Measurements from ENCODE around the gene NBPF4.
"Not testable (repeated sequence)": the region's sequence is repeated elsewhere in the genome, so short reads cannot be mapped to it uniquely, and the experiment has no call there.

NBPF4 gene, protein sequence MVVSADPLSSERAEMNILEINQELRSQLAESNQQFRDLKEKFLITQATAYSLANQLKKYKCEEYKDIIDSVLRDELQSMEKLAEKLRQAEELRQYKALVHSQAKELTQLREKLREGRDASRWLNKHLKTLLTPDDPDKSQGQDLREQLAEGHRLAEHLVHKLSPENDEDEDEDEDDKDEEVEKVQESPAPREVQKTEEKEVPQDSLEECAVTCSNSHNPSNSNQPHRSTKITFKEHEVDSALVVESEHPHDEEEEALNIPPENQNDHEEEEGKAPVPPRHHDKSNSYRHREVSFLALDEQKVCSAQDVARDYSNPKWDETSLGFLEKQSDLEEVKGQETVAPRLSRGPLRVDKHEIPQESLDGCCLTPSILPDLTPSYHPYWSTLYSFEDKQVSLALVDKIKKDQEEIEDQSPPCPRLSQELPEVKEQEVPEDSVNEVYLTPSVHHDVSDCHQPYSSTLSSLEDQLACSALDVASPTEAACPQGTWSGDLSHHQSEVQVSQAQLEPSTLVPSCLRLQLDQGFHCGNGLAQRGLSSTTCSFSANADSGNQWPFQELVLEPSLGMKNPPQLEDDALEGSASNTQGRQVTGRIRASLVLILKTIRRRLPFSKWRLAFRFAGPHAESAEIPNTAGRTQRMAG

DNA sequence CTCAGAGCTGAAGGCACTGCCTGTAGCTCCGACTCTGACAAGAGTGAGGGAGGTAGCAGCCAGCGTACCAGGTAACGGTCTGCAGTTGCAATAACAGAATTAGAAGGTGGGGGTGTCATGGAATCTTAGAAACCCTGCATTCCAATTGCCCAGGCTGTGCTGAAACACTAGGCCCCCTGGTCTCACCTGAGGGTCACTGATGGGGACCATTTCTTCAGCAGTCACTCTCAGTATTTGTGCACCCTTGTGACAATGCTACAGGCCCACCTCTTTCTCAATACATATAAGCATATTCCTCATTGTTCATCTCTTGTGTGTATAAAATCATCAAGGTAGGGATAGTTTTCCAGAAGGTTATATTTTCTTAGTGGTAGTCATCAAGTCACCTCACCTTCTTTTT is at the start of gene NBPF4:
TSS of gene NBPF4 (minus strand) at position 101 of the 400 bp plus-strand sequence. CDS start 315 bp downstream, outside the sequence.
- DNase-seq = not testable (repeated sequence)

DNA sequence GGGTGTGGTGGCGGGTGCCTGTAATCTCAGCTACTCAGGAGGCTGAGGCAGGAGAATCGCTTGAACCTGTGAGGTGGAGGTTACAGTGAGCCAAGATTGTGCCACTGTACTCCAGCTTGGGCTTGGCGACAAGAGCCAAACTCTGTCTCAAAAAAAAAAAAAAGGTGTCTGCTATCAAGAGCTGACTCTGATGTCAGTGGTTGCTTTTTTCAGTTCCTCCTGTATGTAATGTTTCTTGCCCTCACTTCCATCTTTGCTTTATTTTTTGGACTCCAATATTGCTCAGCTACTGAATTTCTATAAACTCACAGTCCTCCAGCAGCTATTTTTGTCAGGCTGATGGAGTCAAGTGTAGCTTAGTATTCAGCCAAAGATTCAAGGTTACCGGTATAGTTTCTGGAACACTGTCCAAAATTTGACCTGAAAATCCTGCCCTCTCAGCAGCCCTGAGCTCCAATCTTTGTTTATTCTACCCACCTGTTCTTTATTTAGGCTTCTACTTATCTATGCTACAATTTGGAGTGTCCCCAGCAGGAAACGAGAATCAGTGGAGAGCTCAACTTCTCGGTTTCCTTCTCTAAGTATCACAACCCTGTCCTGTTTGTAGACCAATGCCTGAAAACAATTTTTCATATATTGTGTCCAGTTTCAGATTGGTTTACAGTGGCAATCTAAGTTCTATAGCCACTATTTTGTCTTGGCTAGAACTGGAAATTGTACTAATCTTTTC is 38.8 kb upstream of the NBPF4 start:
- not testable (repeated sequence) for DNase-seq

DNA sequence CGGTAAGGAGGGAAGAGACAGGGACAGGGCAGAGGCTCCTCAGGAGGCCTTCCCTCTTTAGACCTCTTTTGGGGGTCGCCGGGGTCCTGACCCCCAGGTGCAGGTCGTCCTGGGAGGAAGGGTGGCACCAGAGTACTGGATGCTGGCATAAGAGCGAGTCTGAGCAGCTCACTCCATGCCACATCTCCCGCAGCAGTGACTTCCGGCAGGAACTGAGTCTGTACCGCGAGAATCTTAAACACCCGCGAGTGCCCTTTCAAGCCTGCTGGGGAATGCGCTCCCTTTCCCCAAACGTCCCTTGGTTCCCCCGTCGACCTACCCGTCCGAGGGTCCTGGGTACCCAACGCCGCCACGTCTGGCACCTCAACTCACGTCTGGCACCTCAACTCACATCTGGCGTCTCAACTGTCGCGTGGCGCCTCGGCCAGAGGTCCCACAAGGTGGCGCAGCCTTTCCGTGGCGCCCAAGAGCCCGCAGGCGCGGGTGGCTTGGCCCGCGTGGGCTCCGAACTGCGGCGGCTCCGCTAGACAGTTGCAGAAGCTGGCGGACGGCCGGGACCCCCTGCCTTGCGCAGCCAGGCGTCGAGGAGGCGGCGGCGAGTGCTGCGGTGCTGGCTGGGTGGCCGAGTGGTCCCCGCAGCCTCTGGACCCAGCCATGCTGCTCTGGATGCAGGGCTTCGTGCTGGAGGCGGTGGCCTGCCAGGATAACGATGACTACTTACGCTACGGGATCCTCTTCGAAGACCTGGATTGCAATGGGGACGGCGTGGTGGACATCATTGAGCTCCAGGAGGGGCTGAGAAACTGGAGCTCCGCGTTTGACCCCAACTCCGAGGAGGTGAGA is 28.8 kb upstream of the NBPF4 start:
- not testable (repeated sequence) for DNase-seq

DNA sequence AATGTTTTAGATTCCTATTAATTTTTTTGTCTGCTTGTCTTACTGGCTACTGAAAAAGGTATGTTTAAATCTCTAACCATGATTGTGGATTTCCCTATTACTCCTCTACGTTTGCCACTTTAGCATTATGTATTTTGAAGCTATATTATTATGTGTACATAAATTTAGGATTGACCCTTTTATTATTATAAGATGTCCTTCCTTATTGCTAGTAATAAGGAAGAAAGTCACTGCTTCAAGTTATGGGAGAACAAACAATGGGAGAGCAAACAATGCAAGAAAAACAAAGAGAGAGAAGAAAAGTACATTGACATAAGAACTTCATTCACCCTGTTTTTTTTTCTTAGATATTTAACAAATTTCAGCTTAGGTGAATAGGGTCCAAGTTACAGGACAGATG is 23.2 kb upstream of the NBPF4 start:
- not testable (repeated sequence) for DNase-seq

DNA sequence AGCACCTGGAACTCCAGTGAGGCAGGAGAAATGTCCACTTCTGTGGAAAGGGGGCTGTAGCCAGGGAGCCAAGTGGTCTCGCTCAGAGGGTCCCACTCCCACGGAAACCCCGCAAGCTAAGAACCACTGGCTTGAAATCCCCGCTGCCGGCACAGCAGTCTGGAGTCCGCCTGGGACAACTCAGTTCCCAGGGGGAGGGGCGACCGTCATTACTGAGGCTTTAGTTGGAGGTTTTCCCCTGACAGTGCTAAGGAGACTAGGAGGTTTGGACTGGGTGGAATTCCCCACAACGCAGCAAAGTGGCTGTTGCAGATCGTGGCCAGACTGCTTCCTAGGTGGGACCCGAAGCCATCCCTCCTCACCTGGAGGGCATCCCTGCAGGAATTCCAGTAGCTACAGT is 18.1 kb upstream of the NBPF4 start:
- DNase-seq = not testable (repeated sequence)

DNA sequence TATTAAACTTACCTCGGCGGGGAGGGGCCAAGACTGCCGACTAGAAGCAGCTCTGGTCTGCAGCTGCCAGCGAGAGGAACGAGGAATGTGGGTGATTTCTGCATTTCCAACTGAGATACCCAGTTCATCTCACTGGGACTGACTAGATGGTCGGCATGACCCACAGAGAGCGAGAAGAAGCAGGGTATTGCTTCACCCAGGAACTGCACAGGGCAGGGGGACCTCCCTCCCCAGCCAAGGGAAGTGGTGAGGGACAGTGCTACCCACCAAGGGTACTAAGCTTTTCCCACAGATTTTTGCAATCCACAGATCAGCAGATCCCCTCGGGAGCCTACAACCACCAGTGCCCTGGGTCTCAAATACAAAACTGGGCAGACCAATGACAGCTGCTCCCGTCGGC is 17.6 kb upstream of the NBPF4 start:
- not testable (repeated sequence) for DNase-seq

DNA sequence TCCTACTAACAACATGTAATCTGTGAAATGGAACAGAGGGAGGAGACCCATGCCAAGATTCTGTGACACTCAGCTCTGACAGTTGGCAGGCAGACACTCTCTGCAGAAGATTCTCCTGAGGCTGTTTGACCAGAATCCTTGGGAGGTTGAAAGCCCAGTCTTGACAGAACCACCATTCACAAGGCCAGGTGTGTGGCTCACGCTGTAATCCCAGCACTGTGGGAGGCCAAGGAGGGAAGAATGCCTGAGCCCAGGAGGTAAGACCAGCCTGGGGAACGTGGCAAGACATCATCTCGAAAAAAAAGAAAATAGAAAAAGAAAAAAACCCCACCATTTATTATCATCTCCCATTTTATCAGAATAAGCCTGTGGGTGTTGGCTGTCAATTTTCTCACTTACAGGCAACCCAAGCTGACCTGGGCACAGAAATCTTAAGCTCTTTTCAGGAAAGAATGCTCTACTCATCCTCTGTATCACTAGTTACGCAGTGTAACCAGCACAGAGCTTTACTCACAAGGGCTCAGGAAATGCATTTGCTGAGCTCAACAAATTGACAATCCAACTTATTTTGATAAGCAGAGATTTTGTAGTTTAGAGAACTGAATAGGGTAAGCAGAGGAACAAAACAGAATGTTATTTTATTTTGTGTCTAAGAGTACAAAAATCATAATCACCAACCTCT is 16.8 kb upstream of the NBPF4 start:
- DNase-seq = not testable (repeated sequence)

DNA sequence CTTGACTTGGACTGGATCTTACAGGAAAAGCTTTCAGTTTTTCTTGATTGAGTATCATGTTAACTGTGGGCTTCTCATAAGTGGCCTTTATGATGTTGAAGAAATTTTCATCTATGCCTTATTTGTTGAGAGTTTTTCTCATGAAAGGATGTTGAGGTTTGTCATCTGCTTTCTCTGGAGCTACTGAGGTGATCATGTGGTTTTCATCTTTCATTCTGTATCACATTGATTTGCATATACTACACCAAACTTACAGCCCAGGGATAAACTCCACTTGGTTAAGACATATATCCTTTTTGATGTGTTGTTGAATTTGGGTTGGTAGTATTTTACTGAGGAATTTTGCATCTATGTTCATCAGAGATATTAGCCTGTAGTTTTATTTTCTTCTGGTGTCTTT is 11.6 kb upstream of the NBPF4 start:
- DNase-seq = not testable (repeated sequence)

DNA sequence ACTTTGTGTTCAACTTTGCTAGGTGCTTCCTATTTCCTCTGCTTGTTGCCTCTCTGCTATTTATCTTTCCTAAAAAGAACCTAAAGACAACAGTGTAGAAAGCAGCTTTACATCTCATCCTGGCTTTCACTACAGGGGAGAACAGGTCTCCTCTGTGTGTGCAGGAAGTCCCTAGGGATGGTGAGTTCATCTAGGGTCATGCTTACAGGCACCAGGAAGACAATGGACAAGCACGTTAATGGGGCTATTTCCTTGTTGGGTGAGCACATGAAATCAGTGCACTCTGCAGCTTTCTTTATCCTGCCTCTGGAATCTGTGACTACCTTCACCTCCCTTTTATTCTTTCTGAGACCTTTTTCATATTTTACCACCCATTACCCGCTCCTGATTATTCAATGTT is 4.5 kb downstream of the NBPF4 start:
- DNase-seq = not testable (repeated sequence)

DNA sequence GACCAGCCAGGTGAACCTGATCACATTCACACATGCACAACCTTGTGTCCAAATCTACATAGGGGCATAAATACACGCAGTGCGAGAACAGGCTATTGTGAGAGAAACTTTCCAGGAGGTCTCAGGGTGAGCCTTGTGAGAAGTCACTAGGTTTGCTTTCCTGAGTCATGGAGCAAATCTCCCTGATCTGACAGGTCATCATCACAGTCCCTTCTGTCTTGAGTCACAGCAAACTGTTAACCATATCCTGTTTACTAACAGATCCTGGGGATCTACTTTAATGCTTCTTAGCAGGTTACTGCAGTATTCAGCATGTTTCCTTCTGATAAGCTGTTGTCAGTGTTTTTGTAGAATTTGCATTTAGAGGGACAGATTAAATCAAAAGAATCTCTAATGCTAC is 8.6 kb downstream of the NBPF4 start:
- not testable (repeated sequence) for DNase-seq

DNA sequence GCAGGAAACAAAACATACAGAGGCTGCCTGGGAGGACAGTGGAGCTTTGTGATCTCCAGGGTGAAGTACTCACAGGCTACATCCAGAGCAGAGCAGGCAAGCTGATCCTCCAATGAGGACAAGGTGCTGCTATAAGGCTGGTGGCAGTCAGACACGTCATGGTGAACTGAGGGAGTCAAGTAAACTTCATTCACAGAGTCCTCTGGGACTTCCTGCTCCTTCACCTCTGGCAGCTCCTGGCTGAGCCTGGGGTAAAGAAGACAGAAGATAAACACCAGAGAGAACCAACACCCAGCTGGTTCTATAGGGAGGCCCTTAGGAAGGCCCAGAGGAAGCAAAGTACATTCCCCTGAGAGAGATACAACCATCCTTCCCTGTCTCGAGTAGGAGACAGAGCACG is 11.7 kb downstream of the NBPF4 start:
- DNase-seq = not testable (repeated sequence)

DNA sequence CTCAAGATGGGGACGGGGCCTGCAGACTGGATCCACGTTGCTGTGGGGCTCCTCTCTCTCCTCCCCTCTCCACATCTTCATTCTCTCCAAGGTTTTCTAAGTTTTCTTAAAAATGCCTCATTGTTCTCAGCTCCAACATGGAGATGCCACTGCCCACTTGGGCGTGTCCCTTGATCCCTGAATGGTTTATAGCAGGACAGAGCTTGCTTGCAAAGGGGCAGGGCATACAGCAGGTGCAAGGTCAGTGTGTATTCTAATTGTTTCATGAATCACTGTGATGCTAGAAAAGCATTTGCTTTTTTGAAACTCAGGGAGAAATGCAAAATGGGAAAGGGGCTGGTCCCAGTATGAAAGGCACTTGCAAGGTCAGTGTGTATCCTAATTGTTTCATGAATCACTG is 13.9 kb downstream of the NBPF4 start:
- not testable (repeated sequence) for DNase-seq

DNA sequence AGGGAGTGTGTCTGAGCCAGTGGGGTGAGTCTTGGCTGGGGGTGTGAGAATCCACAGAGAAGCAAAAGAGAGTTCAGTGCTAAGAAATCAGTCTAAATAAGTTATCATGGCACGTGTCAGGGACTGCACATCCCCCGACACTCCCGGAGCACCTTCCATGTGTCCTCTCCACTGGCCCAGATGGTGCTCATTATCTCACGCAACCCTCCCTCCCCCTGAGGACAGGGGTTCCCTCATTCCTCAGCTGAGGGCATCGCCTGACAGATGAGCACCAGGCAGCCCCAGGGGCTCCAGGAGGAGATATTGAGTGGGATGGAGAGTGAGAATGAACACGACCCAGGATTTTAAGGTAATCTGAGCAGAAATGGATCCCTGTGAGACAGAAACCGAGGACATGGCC is 16.1 kb downstream of the NBPF4 start:
- DNase-seq = not testable (repeated sequence)

DNA sequence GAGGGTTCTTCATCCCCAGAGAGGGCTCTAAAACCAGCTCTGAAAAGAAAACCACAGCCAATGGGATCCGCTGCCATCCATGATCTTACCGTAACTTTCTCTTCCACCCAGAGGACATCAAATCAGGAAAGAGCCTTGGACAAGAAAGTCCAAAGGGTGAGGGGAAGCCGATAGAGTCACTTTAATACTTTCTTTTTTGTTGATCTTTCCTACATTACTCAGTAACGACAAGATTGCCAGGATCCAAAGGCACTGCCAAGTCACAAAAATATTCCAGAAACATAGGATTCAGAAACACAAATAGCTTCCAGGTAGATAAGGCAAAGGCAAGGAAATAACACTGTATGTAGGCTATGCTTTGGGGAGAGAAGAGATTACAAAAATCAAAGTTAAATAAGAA is 17.0 kb downstream of the NBPF4 start:
- DNase-seq = not testable (repeated sequence)

DNA sequence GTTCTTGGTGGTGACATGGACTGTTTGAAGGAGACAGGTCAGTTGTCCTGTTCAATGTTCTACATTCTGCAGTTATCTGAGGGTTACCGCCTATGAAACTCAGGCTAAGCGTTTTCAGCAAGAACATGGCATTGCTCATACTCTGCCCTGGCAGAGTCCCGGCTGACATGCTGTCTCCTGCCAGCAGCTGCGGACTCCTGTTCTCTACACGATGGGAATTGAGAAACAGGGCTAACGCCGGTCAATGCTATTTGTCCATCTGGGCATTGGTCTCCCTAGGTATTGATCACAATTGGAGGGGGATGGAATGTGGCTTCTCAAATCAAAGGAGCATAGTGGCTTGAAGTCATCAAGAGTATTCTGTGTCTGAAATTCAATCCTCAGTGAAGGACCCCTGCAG is 20.6 kb downstream of the NBPF4 start:
- not testable (repeated sequence) for DNase-seq

DNA sequence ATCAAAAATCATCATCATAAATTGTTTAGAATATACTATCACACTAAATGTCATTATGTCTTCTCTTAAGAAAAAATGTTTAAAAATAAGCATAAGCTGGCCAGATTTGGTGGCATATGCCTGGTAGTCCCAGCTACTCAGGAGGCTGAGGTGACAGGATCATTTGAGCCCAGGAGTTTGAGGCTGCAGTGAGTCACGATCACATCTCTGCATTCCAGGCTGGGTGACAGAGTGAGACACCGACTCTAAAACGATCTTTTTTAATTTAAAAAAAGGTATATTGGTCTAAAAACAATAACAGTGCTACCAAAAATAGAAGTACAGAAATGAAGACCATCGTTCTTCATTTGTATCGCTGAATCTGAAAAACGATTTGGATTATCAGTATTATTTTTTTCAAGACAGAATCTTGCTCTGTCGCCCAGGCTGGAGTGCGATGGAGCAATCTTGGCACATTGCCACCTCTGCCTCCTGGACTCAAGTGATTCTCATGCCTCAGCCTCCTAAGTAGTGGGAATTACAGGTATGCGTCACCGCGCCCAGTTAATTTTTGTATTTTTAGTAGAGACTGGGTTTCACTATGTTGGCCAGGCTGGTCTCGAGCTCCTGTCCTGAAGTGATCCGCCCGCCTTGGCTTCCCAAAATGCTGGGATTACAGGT is 26.2 kb downstream of the NBPF4 start:
- not testable (repeated sequence) for DNase-seq

DNA sequence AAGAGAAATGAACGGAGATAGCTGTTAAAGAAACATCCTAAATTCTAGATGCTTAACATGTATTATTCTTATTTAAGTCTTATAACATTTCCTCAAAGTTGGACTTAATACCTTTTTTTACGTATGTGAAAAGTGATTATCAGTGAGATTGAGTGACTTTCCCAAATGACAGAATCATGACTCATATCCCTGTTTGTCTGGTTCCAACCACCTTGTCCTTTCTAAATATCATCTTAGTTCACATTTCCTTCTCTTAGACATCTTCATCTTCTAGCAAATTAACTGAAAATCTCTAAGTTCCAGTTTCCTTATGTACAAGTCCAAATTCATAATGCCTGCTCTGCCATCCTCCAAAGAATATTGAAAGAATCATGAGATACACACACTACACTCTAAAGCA is 26.9 kb downstream of the NBPF4 start:
- DNase-seq = not testable (repeated sequence)

DNA sequence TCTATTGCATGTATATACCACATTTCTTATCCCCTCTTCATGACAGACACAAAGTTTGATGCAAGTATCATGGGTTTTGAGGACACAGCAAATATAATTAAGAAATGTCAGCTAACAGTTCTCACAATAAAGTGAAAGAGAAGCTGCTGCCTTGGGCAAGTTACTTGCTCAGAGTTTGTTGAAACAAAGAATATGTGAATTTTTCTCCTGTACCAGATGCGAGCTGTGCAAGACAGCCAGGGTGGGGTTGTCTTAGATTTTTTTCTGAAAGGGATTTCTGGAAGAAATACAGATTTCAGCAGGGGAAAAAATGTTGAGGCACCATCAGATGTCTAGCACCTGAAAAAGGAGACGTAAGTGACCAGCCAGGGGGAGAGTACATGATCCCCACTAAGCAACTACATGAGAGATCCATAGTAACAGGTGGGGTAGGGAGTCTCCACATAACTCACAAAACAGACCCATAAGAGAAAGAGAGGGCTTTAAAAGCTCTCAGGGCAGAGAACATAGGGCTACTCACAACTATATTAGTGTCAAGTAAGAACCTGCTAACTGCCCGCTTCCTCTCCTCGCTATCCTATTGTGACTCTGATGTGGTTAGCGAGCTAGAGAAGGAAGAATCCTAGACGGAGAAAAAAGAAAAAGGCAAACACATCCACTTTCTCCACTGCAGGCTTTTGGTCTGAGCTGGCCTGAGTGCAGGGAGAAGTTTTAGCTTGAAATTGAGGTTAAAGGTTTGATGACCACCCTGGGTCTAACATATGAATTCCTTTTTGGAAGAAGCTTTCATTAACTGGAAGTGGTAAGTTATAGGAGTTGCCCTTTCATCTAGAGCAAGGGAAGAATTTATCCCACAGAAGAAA is 27.6 kb downstream of the NBPF4 start:
- not testable (repeated sequence) for DNase-seq

DNA sequence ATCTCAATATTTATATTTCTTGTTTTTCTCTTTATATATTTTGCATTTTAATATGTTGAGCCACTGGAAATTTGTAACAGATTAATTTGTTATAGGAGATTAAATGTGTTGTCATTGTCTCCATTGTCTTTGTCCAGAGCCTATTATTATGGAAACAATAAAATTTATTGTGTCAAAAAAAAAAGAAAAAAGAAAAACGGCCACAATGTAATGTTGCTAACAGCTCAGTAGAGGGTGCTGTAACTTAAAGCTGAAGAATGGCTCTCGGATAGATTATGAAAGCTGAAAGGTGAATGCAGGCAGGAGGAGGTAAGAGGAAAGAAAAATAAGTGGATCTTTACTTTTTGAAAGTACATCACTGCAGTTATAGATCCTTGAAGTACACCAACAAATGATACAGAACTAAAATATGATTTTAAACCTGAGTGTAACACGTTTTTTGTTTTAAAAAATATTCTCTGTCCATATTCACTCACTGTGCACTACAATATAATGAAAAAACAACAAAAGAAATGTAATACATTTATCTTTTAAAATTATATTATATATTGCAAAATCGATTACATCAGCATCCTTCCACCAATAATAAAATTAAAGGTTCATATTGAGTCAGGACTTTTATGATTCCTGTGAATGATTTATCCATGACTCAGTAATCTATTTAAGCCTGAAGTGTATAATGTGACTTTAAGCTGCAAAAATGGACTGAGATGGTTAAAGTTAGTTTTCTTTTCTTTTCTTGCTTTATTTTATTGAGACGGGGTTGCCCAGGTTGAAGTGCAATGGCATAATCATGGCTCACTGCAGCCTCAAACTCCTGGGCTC is 29.0 kb downstream of the NBPF4 start:
- DNase-seq = peak; percentile 32
